Smooth muscle cell (in vitro differentiated cells): ENCODE data around the gene PRPF8. TPM values are rescaled to one million over a fixed set of nuclear protein-coding genes. Genes with fewer than 3 reads are reported as not detected.

Source experiments
- DNase-seq: peaks from one replicate; lab custom pipeline; 2025; ENCODE audit not compliant: unreplicated experiment; lab: John Stamatoyannopoulos, UW
- H2AFZ ChIP-seq: fragments of 200-600 bp; sonication (generic); 2 replicates; pipeline ENCODE4 v1.6.0; 2016; ENCODE audit warnings: antibody characterized with exemption, low read depth, mild to moderate bottlenecking
- H3F3A ChIP-seq: fragments of 200-600 bp; sonication (generic); 2 replicates; pipeline ENCODE4 v1.6.0; 2017; ENCODE audit warnings: antibody characterized with exemption, low read depth
- H3K27ac ChIP-seq: fragments of 200-600 bp; sonication (generic); 2 replicates; pipeline ENCODE4 v1.5.1; 2016; ENCODE audit warnings: low read depth, mild to moderate bottlenecking
- H3K27me3 ChIP-seq: fragments of 200-600 bp; sonication (generic); 2 replicates; pipeline ENCODE4 v1.6.1; 2016; ENCODE audit warnings: low read depth, mild to moderate bottlenecking
- H3K36me3 ChIP-seq: fragments of 200-600 bp; sonication (generic); 2 replicates; pipeline ENCODE4 v1.5.1; 2016; ENCODE audit warnings: low read depth
- H3K4me1 ChIP-seq: fragments of 200-600 bp; sonication (generic); 2 replicates; pipeline ENCODE4 v1.5.1; 2016; ENCODE audit warnings: low read depth
- H3K4me2 ChIP-seq: fragments of 200-600 bp; sonication (generic); 2 replicates; pipeline ENCODE4 v1.6.0; 2016; ENCODE audit warnings: mild to moderate bottlenecking
- H3K4me3 ChIP-seq: fragments of 200-600 bp; sonication (generic); 2 replicates; pipeline ENCODE4 v1.5.1; 2016; ENCODE audit warnings: mild to moderate bottlenecking
- H3K79me2 ChIP-seq: fragments of 200-600 bp; sonication (generic); 2 replicates; pipeline ENCODE4 v1.6.0; 2016; ENCODE audit warnings: low read depth, mild to moderate bottlenecking
- H3K9ac ChIP-seq: fragments of 200-600 bp; sonication (generic); 2 replicates; pipeline ENCODE4 v1.6.0; 2016; ENCODE audit warnings: low read depth
- H3K9me3 ChIP-seq: fragments of 200-600 bp; sonication (generic); replicated peaks from 2 replicates; pipeline ENCODE4 v1.5.1; 2016; ENCODE audit warnings: low read depth
- H4K20me1 ChIP-seq: fragments of 200-600 bp; sonication (generic); 2 replicates; pipeline ENCODE4 v1.6.0; 2016; ENCODE audit warnings: low read depth
- WGBS: methylation state at CpG from one replicate; pipeline ENCODE4 v1.1.7; 2016; ENCODE audit warnings: low lambda C conversion rate; 5-methylcytosine and 5-hydroxymethylcytosine counted together
- polyA plus RNA-seq: library from polyadenylated mRNA; unstranded; fragments of >200 nt; fragmentation: Nextera tagmentation; extraction: Ambion mirVana; gene quantifications from 2 replicates; pipeline ENCODE4 v1.2.1, GENCODE V29; 2016
- total RNA-seq: library from RNA; depleted of rRNA; stranded (reverse); fragments of >200 nt; gene quantifications from 2 replicates; pipeline ENCODE4 v1.2.3, GENCODE V29; 2014
- TF ChIP-seq, protein P1 (sequence below): fragments of 200-600 bp; sonication (generic); IDR thresholded peaks from 2 replicates; pipeline ENCODE4 v1.5.1; 2017; ENCODE audit warnings: borderline replicate concordance, mild to moderate bottlenecking, antibody characterized with exemption; ENCODE audit not compliant: insufficient read depth, poor library complexity, severe bottlenecking

Gene PRPF8
- total and polyA plus RNA-seq, 2 experiments from 2014 or later, result 99.7 to 129 TPM

- peak overlapping the region; percentile 98 for H3K4me2 ChIP-seq
- H2AFZ ChIP-seq, result no peak overlapping the region
- peaks cover 23% of the 10 kb centered on the region for H4K20me1 ChIP-seq
- H3K9me3 ChIP-seq, result no peaks in the 10 kb centered on the region
- peaks cover 10% of the 10 kb centered on the region for H3K4me1 ChIP-seq
- peak overlapping the region; percentile 69 for H3K27ac ChIP-seq
- peak; percentile 79 for DNase-seq
- peak overlapping the region; percentile 64 for H3K9ac ChIP-seq
- TF ChIP-seq, protein P1, sequence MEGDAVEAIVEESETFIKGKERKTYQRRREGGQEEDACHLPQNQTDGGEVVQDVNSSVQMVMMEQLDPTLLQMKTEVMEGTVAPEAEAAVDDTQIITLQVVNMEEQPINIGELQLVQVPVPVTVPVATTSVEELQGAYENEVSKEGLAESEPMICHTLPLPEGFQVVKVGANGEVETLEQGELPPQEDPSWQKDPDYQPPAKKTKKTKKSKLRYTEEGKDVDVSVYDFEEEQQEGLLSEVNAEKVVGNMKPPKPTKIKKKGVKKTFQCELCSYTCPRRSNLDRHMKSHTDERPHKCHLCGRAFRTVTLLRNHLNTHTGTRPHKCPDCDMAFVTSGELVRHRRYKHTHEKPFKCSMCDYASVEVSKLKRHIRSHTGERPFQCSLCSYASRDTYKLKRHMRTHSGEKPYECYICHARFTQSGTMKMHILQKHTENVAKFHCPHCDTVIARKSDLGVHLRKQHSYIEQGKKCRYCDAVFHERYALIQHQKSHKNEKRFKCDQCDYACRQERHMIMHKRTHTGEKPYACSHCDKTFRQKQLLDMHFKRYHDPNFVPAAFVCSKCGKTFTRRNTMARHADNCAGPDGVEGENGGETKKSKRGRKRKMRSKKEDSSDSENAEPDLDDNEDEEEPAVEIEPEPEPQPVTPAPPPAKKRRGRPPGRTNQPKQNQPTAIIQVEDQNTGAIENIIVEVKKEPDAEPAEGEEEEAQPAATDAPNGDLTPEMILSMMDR, result peak; percentile 90
- H3K36me3 ChIP-seq, result peaks cover 16% of the 10 kb centered on the region
- no peaks in the 10 kb centered on the region for H3K27me3 ChIP-seq
- H3F3A ChIP-seq, result peaks cover 58% of the 10 kb centered on the region
- H3K79me2 ChIP-seq, result no peaks in the 10 kb centered on the region
- peak overlapping the region; percentile 79 for H3K4me3 ChIP-seq
- WGBS, result 2% methylated on average over 40 of the region's 100 CpGs
Observed at GRCh38 chr17:1648963-1649843, 35.5 kb downstream of the PRPF8 start.

- Histone ChIP-seq H3K27me3 (no peaks in the 10 kb centered on the region), H3K4me1 (peaks cover 13% of the 10 kb centered on the region), H3K9me3 (no peaks in the 10 kb centered on the region), H2AFZ (peak overlapping the region; percentile 58), H3K79me2 (no peaks in the 10 kb centered on the region), H4K20me1 (peaks cover 23% of the 10 kb centered on the region), H3K27ac (peak overlapping the region; percentile 55), H3K36me3 (peaks cover 8% of the 10 kb centered on the region), H3K9ac (no peak overlapping the region), H3K4me3 (peak overlapping the region; percentile 56), H3K4me2 (peak overlapping the region; percentile 91), H3F3A (peaks cover 55% of the 10 kb centered on the region)
- no peak for DNase-seq
- 15% methylated on average over 53 of the region's 54 CpGs for WGBS
- TF ChIP-seq, protein P1, result no peak
Observed at GRCh38 chr17:1648173-1648962, 36.3 kb downstream of the PRPF8 start.

DNA sequence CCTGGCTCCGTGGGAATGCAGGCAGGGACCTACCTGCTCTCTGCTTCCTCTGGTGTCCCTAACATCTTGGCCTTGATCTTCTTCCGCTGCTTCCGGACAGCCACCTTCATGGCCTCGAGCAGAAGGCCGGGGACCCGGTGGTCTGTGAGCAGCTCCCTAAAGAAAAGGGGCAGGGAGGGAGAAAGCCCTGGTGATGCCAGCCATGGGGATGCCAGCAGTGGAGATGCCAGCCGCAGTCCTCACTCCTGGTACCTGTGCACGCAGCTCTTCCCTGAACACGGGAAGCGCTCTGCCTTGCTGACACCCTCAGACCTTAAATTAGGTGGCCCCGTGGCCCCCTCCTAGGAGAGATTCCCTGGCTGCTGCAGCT is 36.9 kb downstream of the PRPF8 start:
- H3K27me3 ChIP-seq, result no peaks in the 10 kb centered on the region
- peaks cover 2% of the 10 kb centered on the region for H3K36me3 ChIP-seq
- peak overlapping the region; percentile 91 for H3K4me2 ChIP-seq
- DNase-seq, result no peak
- H3K4me3 ChIP-seq, result no peak overlapping the region
- H3K9me3 ChIP-seq, result no peaks in the 10 kb centered on the region
- no peak overlapping the region for H3K27ac ChIP-seq
- peaks cover 23% of the 10 kb centered on the region for H4K20me1 ChIP-seq
- no peaks in the 10 kb centered on the region for H3K79me2 ChIP-seq
- H3K4me1 ChIP-seq, result peaks cover 13% of the 10 kb centered on the region
- no peak overlapping the region for H2AFZ ChIP-seq
- 88% methylated on average over 11 of the region's 11 CpGs for WGBS
- peaks cover 50% of the 10 kb centered on the region for H3F3A ChIP-seq
- no peak overlapping the region for H3K9ac ChIP-seq
- TF ChIP-seq, protein P1, result no peak
